IPS-NIHi11 (cell line): ENCODE results near the gene NATD1.

ENCODE experiments used
- DNase-seq: peaks from one replicate; pipeline ENCODE4 v3.0.0; 2012; ENCODE audit warnings: mixed read lengths, low spot score

Gene NATD1

GRCh38 chr17:21217346-21217745, 35.9 kb downstream of the NATD1 start:
- no peak for DNase-seq

GRCh38 chr17:21215935-21216334, 37.3 kb downstream of the NATD1 start:
- DNase-seq: no peak

GRCh38 chr17:21214777-21215541, 38.3 kb downstream of the NATD1 start:
- DNase-seq: peak; percentile 54

- peak; percentile 98 for DNase-seq
These were observed 39.0 kb downstream of the NATD1 start, which contains the start of gene TMEM11 for GRCh38 chr17:21214015-21214776. TMEM11 (minus strand) TSS chr17:21214161; CDS start chr17:21214152, 9 bp downstream.

- peak; percentile 67 for DNase-seq
These were observed 39.6 kb downstream of the NATD1 start for GRCh38 chr17:21213638-21214014.

GRCh38 chr17:21212826-21213637, 40.2 kb downstream of the NATD1 start:
- DNase-seq: no peak

- no peak for DNase-seq
These were observed 41.3 kb downstream of the NATD1 start for GRCh38 chr17:21211825-21212479.

GRCh38 chr17:21210411-21211076, 42.7 kb downstream of the NATD1 start:
- DNase-seq: no peak

GRCh38 chr17:21209511-21210175, 43.6 kb downstream of the NATD1 start:
- DNase-seq: no peak

GRCh38 chr17:21208352-21208751, 44.9 kb downstream of the NATD1 start:
- DNase-seq: no peak

- DNase-seq: no peak
These were observed 48.3 kb downstream of the NATD1 start for GRCh38 chr17:21204935-21205334.

GRCh38 chr17:21202512-21202911, 50.7 kb downstream of the NATD1 start:
- DNase-seq: no peak

- DNase-seq: no peak
These were observed 51.3 kb downstream of the NATD1 start for GRCh38 chr17:21201874-21202273.

- DNase-seq: no peak
These were observed 52.0 kb downstream of the NATD1 start for GRCh38 chr17:21201298-21201595.

- no peak for DNase-seq
These were observed 52.5 kb downstream of the NATD1 start for GRCh38 chr17:21200590-21201297.

GRCh38 chr17:21199856-21200255, 53.4 kb downstream of the NATD1 start:
- peak; percentile 71 for DNase-seq

GRCh38 chr17:21199311-21199710, 53.9 kb downstream of the NATD1 start:
- DNase-seq: peak; percentile 59

- DNase-seq: no peak
These were observed 54.8 kb downstream of the NATD1 start for GRCh38 chr17:21198411-21198810.

- DNase-seq: no peak
These were observed 57.1 kb downstream of the NATD1 start for GRCh38 chr17:21196126-21196525.

GRCh38 chr17:21194703-21195102, 58.5 kb downstream of the NATD1 start:
- no peak for DNase-seq
